H1 (cell line): ENCODE results near the gene ETV7. TPM values are rescaled to one million over a fixed set of nuclear protein-coding genes. Genes with fewer than 3 reads are reported as not detected.

Source experiments
- CTCF ChIA-PET: fragments of 300-600 bp; sonication (Branson Sonifier 250); formaldehyde crosslinking; loops from one replicate; lab custom pipeline; 2021; ENCODE audit not compliant: partially characterized antibody; lab: Charles Lee
- POLR2A ChIA-PET: fragments of 300-600 bp; sonication (Branson Sonifier 250); formaldehyde crosslinking; loops from one replicate; lab custom pipeline; 2021; ENCODE audit warnings: inconsistent platforms; ENCODE audit not compliant: partially characterized antibody; lab: Charles Lee
- DNase-seq, 2 experiments: peaks; one replicate each; pipeline versions ENCODE4 v3.0.0 to v3.0.0-alpha.2; 2010 to 2022; ENCODE audit warnings: low spot score in 2 of 2, low read depth in 1 of 2, mixed read lengths in 1 of 2
- FAIRE-seq: peaks from 2 replicates; lab custom pipeline; 2011; peaks lifted over from hg19 to GRCh38; lab: Jason Lieb, UNC
- H2AFZ ChIP-seq: 2 replicates; pipeline ENCODE4 v1.8.1; 2012; ENCODE audit warnings: low read length, inconsistent platforms
- H2AK5ac ChIP-seq: 2 replicates; pipeline ENCODE4 v1.6.1; 2013; ENCODE audit warnings: low read depth, low read length
- H2BK120ac ChIP-seq: replicated peaks from 2 replicates; pipeline ENCODE3; 2013; ENCODE audit warnings: low read depth, low read length, inconsistent platforms
- H2BK12ac ChIP-seq: 2 replicates; pipeline ENCODE4 v1.6.1; 2013; ENCODE audit warnings: low read depth, low read length
- H2BK15ac ChIP-seq: 2 replicates; pipeline ENCODE4 v1.6.1; 2013; ENCODE audit warnings: low read length
- H2BK20ac ChIP-seq: 2 replicates; pipeline ENCODE4 v1.6.1; 2013; ENCODE audit warnings: low read length
- H2BK5ac ChIP-seq: 2 replicates; pipeline ENCODE4 v1.6.1; 2013; ENCODE audit warnings: low read depth, low read length
- H3K14ac ChIP-seq: 2 replicates; pipeline ENCODE4 v1.6.1; 2013; ENCODE audit warnings: inconsistent platforms; ENCODE audit not compliant: insufficient read length
- H3K18ac ChIP-seq: 2 replicates; pipeline ENCODE4 v1.6.1; 2013; ENCODE audit warnings: low read length; ENCODE audit errors: extremely low read depth
- H3K23ac ChIP-seq: 2 replicates; pipeline ENCODE4 v1.6.1; 2013; ENCODE audit warnings: inconsistent platforms; ENCODE audit not compliant: insufficient read length
- H3K23me2 ChIP-seq: 2 replicates; pipeline ENCODE4 v1.6.1; 2013; ENCODE audit warnings: low read depth, low read length
- H3K27ac ChIP-seq: 2 replicates; pipeline ENCODE4 v1.6.1; 2011; ENCODE audit warnings: low read depth, low read length, inconsistent platforms
- H3K27me3 ChIP-seq, 4 experiments: replicated peaks in 1 of 4; 1 replicate in 1 of 4; 2 replicates in 3 of 4; pipeline versions ENCODE4 v1.6.1 to v1.8.1; 2011 to 2013; ENCODE audit warnings: low read length in 3 of 4, mild to moderate bottlenecking in 3 of 4, inconsistent platforms in 2 of 4, mixed read lengths in 2 of 4, moderate library complexity in 1 of 4; ENCODE audit not compliant: control insufficient read depth in 3 of 4, insufficient read depth in 3 of 4; ENCODE audit errors: extremely low read depth in 1 of 4
- H3K36me3 ChIP-seq, 4 experiments: 2 replicates each; pipeline versions ENCODE4 v1.6.1 to v1.8.1; 2011 to 2013; ENCODE audit warnings: mild to moderate bottlenecking in 4 of 4, low read length in 3 of 4, moderate library complexity in 2 of 4, control low read depth in 1 of 4, inconsistent platforms in 1 of 4; ENCODE audit not compliant: insufficient read depth in 4 of 4, control insufficient read depth in 2 of 4
- H3K4ac ChIP-seq: replicated peaks from 2 replicates; pipeline ENCODE3; 2013; ENCODE audit warnings: low read length, low read depth, mixed read lengths, inconsistent platforms; ENCODE audit not compliant: insufficient read length
- H3K4me1 ChIP-seq, 4 experiments: replicated peaks in 1 of 4; 1 replicate in 1 of 4; 2 replicates in 3 of 4; pipeline versions ENCODE4 v1.6.1 to v1.8.1; 2011 to 2013; ENCODE audit warnings: low read length in 3 of 4, inconsistent platforms in 2 of 4, mixed read lengths in 1 of 4; ENCODE audit not compliant: insufficient read depth in 4 of 4, control insufficient read depth in 3 of 4
- H3K4me2 ChIP-seq, 2 experiments: 2 replicates each; pipeline versions ENCODE4 v1.6.1 to v1.8.1; 2011 to 2013; ENCODE audit warnings: low read depth in 2 of 2, low read length in 2 of 2, control low read depth in 1 of 2, inconsistent platforms in 1 of 2, mild to moderate bottlenecking in 1 of 2; ENCODE audit not compliant: insufficient read depth in 1 of 2
- H3K4me3 ChIP-seq, 4 experiments: fragments of 200-600, 300-600 bp in 1 of 4; sonication (generic), shearing (Covaris generic), sonication (Bioruptor Twin) in 1 of 4; 2 replicates each; pipeline versions ENCODE4 v1.5.1 to v1.8.1; 2011 to 2016; ENCODE audit warnings: low read length in 4 of 4, low read depth in 3 of 4, control low read depth in 2 of 4, inconsistent platforms in 2 of 4, mild to moderate bottlenecking in 2 of 4, mixed read lengths in 1 of 4, moderate library complexity in 1 of 4; ENCODE audit not compliant: insufficient read depth in 2 of 4; ENCODE audit errors: extremely low read depth in 1 of 4
- H3K56ac ChIP-seq: replicated peaks from 2 replicates; pipeline ENCODE3; 2013; ENCODE audit warnings: low read depth, mild to moderate bottlenecking, mixed read lengths, low read length, inconsistent platforms; ENCODE audit not compliant: insufficient read length
- H3K79me1 ChIP-seq: 2 replicates; pipeline ENCODE4 v1.6.1; 2013; ENCODE audit warnings: low read depth, low read length, control low read depth
- H3K79me2 ChIP-seq, 2 experiments: 2 replicates each; pipeline versions ENCODE4 v1.6.1 to v1.8.1; 2012 to 2013; ENCODE audit warnings: low read length in 2 of 2, mild to moderate bottlenecking in 2 of 2, inconsistent platforms in 1 of 2; ENCODE audit not compliant: insufficient read depth in 2 of 2, control insufficient read depth in 1 of 2
- H3K9ac ChIP-seq, 4 experiments: replicated peaks in 1 of 4; 1 replicate in 1 of 4; 2 replicates in 3 of 4; pipeline versions ENCODE4 v1.6.1 to v1.8.1; 2011 to 2013; ENCODE audit warnings: low read depth in 3 of 4, low read length in 3 of 4, control low read depth in 2 of 4, mild to moderate bottlenecking in 2 of 4, moderate library complexity in 2 of 4, inconsistent platforms in 1 of 4; ENCODE audit errors: extremely low read depth in 1 of 4
- H3K9me3 ChIP-seq, 2 experiments: 2 replicates each; pipeline versions ENCODE4 v1.6.1 to v1.8.1; 2012 to 2013; ENCODE audit warnings: mild to moderate bottlenecking in 2 of 2, moderate library complexity in 2 of 2, control low read depth in 1 of 2, inconsistent platforms in 1 of 2, low read depth in 1 of 2, low read length in 1 of 2, mixed read lengths in 1 of 2; ENCODE audit not compliant: insufficient read depth in 2 of 2
- H4K20me1 ChIP-seq, 2 experiments: replicated peaks in 1 of 2; 2 replicates each; pipeline versions ENCODE3 to v1.8.1; 2011 to 2013; ENCODE audit warnings: inconsistent platforms in 2 of 2, low read length in 2 of 2, mild to moderate bottlenecking in 1 of 2; ENCODE audit not compliant: insufficient read depth in 2 of 2, control insufficient read depth in 1 of 2
- H4K5ac ChIP-seq: 2 replicates; pipeline ENCODE4 v1.6.1; 2013; ENCODE audit warnings: low read length, low read depth, mixed read lengths, inconsistent platforms; ENCODE audit not compliant: insufficient read length
- H4K8ac ChIP-seq: 2 replicates; pipeline ENCODE4 v1.8.0; 2013; ENCODE audit warnings: mild to moderate bottlenecking, moderate library complexity, low read length, inconsistent platforms; ENCODE audit not compliant: insufficient read depth; ENCODE audit errors: extremely low read depth
- H4K91ac ChIP-seq: replicated peaks from 2 replicates; pipeline ENCODE3; 2013; ENCODE audit warnings: low read length, mixed read lengths, inconsistent platforms; ENCODE audit not compliant: insufficient read length
- BACH1 ChIP-seq: IDR thresholded peaks from 2 replicates; pipeline ENCODE4 v1.6.1; 2012; ENCODE audit warnings: low read length, improper control_type of control experiment
- BRCA1 ChIP-seq: IDR thresholded peaks from 2 replicates; pipeline ENCODE4 v1.6.1; 2012; ENCODE audit warnings: low read depth, low read length, improper control_type of control experiment
- CBX8 ChIP-seq: fragments of 300-800, 300-1000 bp; sonication (generic); IDR thresholded peaks from 2 replicates; pipeline ENCODE4 v1.7.1; 2016; ENCODE audit warnings: low read depth, low read length, borderline replicate concordance
- CHD1 ChIP-seq: IDR thresholded peaks from 2 replicates; pipeline ENCODE4 v1.6.1; 2012; ENCODE audit warnings: low read depth, low read length, improper control_type of control experiment
- E2F6 ChIP-seq: IDR thresholded peaks from 2 replicates; pipeline ENCODE4 v1.6.1; 2012; ENCODE audit warnings: inconsistent platforms
- JUN ChIP-seq: IDR thresholded peaks from 2 replicates; pipeline ENCODE4 v1.6.1; 2011; ENCODE audit warnings: low read depth, mild to moderate bottlenecking, improper control_type of control experiment, low read length
- MAFK ChIP-seq: IDR thresholded peaks from 2 replicates; pipeline ENCODE4 v1.6.1; 2012; ENCODE audit warnings: low read depth, mild to moderate bottlenecking, improper control_type of control experiment, low read length
- MAX ChIP-seq: IDR thresholded peaks from 2 replicates; pipeline ENCODE4 v1.6.1; 2012; ENCODE audit warnings: inconsistent platforms
- POLR2A ChIP-seq, 2 experiments: IDR thresholded peaks; 1 replicate in 1 of 2; 2 replicates in 1 of 2; pipeline ENCODE4 v1.6.1; 2011; ENCODE audit warnings: low read depth in 2 of 2, low read length in 2 of 2, mild to moderate bottlenecking in 2 of 2; ENCODE audit errors: control extremely low read depth in 1 of 2
- RAD21 ChIP-seq, 2 experiments: IDR thresholded peaks in 1 of 2; conservative IDR thresholded peaks in 1 of 2; 2 replicates each; pipeline ENCODE4 v1.6.1; 2011; ENCODE audit warnings: low read depth in 2 of 2, low read length in 2 of 2, improper control_type of control experiment in 1 of 2, inconsistent platforms in 1 of 2, mild to moderate bottlenecking in 1 of 2, moderate library complexity in 1 of 2
- SIRT6 ChIP-seq: IDR thresholded peaks from one replicate; pipeline ENCODE4 v1.7.1; 2012; ENCODE audit warnings: low read length, inconsistent platforms
- YY1 ChIP-seq: IDR thresholded peaks from 2 replicates; pipeline ENCODE4 v1.6.1; 2011; ENCODE audit warnings: low read depth, mild to moderate bottlenecking, low read length
- WGBS, 2 experiments: shearing (Covaris generic) in 1 of 2; methylation state at CpG; one replicate each; pipeline versions ENCODE4 v1.1.6 to v1.1.7; 2013 to 2015; ENCODE audit warnings: low lambda C conversion rate in 2 of 2, mixed read lengths in 2 of 2, inconsistent platforms in 1 of 2, low coverage in 1 of 2, missing lambda C conversion rate in 1 of 2; ENCODE audit not compliant: insufficient replicate concordance in 2 of 2, insufficient coverage in 1 of 2, insufficient read length in 1 of 2; ENCODE audit errors: extremely low coverage in 1 of 2, missing lambda C conversion rate in 1 of 2; 5-methylcytosine and 5-hydroxymethylcytosine counted together
- polyA plus RNA-seq, 7 experiments: library from polyadenylated mRNA; depleted of rRNA in 3 of 7; stranded (reverse) in 5 of 7; unstranded in 2 of 7; fragments of >200 nt in 5 of 7; fragments of 200-250 nt in 2 of 7; gene quantifications; 1 replicate in 5 of 7; 2 replicates in 1 of 7; 4 replicates in 1 of 7; pipeline versions ENCODE4 v1.2.1 to v1.2.3, GENCODE V29; 2011 to 2013; ENCODE audit warnings: missing spikeins in 2 of 7, mixed read lengths in 2 of 7
- total RNA-seq: library from RNA; stranded (reverse); fragmentation: NEBNext Ultra II Directional; extraction: Animal tissue kit (Norgen Biotek cat#: 25700); gene quantifications from 2 replicates; pipeline ENCODE4 v1.2.1, GENCODE V29; 2021

The ETV7 gene
- total and polyA plus RNA-seq, 2 of the 8 experiments (the other 6 are each of a cell fraction or from before 2014, with no cell fraction given): 0.54 to 2.4 TPM

- no peak for DNase-seq
- TF ChIP-seq BACH1 (no peak), CBX8 (no peak), JUN (no peak), CHD1 (no peak), SIRT6 (no peak), E2F6 (peak; percentile 73), BRCA1 (no peak), POLR2A (IDR thresholded peaks at IDR 0.05; ENCODE audit: control extremely low read depth in 1 of 2, low read depth in 2 of 2, low read length in 2 of 2) (no peak), RAD21 (IDR thresholded peaks at IDR 0.05 in 1 of 2, conservative IDR thresholded peaks at IDR 0.05 in 1 of 2; ENCODE audit: low read depth in 2 of 2, low read length in 2 of 2) (no peak), YY1 (no peak), MAFK (no peak), MAX (peak; percentile 42; the same call in 1 of the 2 replicates)
Observed at GRCh38 chr6:36350681-36351571, 36.5 kb downstream of the ETV7 start.

More at GRCh38 chr6:36350681-36351571, 36.5 kb downstream of the ETV7 start:
- Histone ChIP-seq H2AK5ac (no peak overlapping the region), H2BK5ac (no peak overlapping the region), H2BK12ac (no peak overlapping the region), H3K4me2 (no peak overlapping the region), H4K91ac (no peak overlapping the region), H3K4ac (no peak overlapping the region), H3K14ac (no peak overlapping the region), H3K79me2 (no peaks in the 10 kb centered on the region), H3K18ac (no peak overlapping the region), H3K27me3 (no peaks in the 10 kb centered on the region), H3K4me1 (no peaks in the 10 kb centered on the region), H3K23me2 (no peaks in the 10 kb centered on the region), H2BK15ac (no peak overlapping the region), H4K8ac (no peak overlapping the region), H2AFZ (no peak overlapping the region), H2BK20ac (no peak overlapping the region), H4K5ac (no peak overlapping the region), H3K9ac (no peak overlapping the region), H4K20me1 (no peaks in the 10 kb centered on the region), H3K27ac (no peak overlapping the region), H3K36me3 (no peaks in the 10 kb centered on the region), H3K23ac (no peak overlapping the region), H3K79me1 (no peaks in the 10 kb centered on the region), H2BK120ac (no peak overlapping the region), H3K9me3 (no peaks in the 10 kb centered on the region), H3K4me3 (no peak overlapping the region), H3K56ac (no peak overlapping the region)
- CTCF ChIA-PET: interaction anchor here (0.5 to 2.7 kb wide), 6 partner anchors 10 to 424 kb away, joined by 3 to 16 read pairs (median 5); no protein-coding TSS in a partner anchor
- FAIRE-seq: no peak
- 89% methylated on average over 15 of the region's 15 CpGs; no CpG with 5 or more reads in 1 of the 2 experiments for WGBS, 2 experiments
- POLR2A ChIA-PET: interaction anchor here (0.9 to 1.1 kb wide), 2 partner anchors 10 to 92 kb away, joined by 3 read pairs; partner anchors contain the start of genes KCTD20 and PXT1
